T-helper 1 cell treated with Interleukin-12 subunit alpha and Interleukin-12 subunit beta and Interleukin-4 antibody, amounts not matched to agents 30 ng/mL and 1 ng/mL, for 36 hours (primary cell): ENCODE data around the gene PPP1R1B. TPM values are rescaled to one million over a fixed set of nuclear protein-coding genes. Genes with fewer than 3 reads are reported as not detected.

Experiments used
- intact Hi-C: fragments of 100-400 bp; cut with micrococcal nuclease; formaldehyde crosslinking; loops from one replicate; pipeline ENCODE4 v1.15.1; 2024
- total RNA-seq: library from RNA; stranded (reverse); gene quantifications from 2 replicates; pipeline ENCODE4 v1.2.3, GENCODE V29; 2022

The PPP1R1B gene
- total RNA-seq, 1 donor from 2014 or later, result not detected

GRCh38 chr17:39612935-39613464 is 13.8 kb upstream of the PPP1R1B start:
- intact Hi-C loops, result no loop called here

GRCh38 chr17:39614545-39615157 is 12.1 kb upstream of the PPP1R1B start:
- intact Hi-C loops, result no loop called here

- intact Hi-C loops, result no loop called here
These were observed 11.3 kb upstream of the PPP1R1B start for GRCh38 chr17:39615434-39615833.

DNA sequence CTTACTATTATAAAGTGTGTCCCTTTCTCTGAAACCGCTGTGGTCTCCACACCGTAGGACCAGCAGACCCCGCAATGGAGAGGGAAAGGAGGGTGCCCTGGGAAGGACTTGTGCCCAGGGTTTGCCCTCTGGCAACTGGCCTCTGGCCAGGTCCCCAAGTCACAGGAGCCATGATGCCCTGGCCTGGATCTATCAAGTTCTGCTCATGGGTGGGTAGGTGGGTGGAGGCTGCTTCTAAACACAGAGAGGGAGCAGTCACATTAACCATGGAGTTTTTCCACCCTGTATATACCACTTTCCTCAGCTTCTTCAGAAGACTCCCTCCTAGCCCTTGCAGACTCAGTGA is 9.7 kb upstream of the PPP1R1B start:
- intact Hi-C loops, result loop anchor here (1.0 kb wide), 1 partner anchor 342 kb away; no protein-coding TSS in a partner anchor

DNA sequence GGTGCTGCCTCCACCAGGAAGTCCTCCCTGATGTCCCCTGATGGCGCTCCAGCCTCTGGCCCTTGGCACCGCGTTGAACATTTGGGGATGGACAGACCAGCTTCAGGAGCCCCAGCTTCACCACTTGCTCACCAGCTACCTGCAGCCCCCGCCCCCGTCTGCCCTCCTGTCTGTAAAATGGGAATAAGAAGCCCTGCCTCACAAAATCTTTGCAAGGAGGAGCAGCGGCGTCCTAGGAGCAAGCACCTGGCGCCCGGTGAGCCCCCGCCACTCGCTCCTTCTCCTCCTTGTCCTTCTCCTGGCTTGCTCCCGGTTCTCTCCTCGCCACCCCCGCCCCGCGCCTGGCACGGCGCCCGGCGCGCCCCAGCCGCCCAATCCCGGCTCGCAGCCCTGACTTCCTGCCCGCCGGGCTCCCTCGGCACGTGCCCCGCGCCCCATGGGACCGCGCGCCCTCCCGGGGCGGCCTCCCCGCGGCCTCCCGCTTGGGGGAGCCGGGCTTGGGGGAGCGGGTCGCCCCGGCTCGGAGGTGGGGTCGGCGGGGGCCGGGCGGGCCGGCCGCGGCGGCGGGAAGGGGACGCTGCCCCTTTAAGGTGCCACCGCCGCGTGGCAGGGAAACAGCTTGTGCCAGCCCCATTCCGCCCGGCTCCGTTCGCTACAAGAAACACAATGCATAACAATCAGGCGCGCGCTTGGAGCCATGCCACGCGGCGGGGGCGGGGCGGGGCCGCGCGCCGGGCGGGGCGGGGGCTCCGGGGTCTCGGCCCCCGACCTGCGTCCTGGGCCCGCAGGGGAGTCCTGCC is 9.1 kb upstream of the PPP1R1B start:
- intact Hi-C loops, result loop anchor here (1.0 kb wide), 1 partner anchor 342 kb away; no protein-coding TSS in a partner anchor

- intact Hi-C loops, result no loop called here
These were observed 8.4 kb upstream of the PPP1R1B start for GRCh38 chr17:39618246-39618913.

DNA sequence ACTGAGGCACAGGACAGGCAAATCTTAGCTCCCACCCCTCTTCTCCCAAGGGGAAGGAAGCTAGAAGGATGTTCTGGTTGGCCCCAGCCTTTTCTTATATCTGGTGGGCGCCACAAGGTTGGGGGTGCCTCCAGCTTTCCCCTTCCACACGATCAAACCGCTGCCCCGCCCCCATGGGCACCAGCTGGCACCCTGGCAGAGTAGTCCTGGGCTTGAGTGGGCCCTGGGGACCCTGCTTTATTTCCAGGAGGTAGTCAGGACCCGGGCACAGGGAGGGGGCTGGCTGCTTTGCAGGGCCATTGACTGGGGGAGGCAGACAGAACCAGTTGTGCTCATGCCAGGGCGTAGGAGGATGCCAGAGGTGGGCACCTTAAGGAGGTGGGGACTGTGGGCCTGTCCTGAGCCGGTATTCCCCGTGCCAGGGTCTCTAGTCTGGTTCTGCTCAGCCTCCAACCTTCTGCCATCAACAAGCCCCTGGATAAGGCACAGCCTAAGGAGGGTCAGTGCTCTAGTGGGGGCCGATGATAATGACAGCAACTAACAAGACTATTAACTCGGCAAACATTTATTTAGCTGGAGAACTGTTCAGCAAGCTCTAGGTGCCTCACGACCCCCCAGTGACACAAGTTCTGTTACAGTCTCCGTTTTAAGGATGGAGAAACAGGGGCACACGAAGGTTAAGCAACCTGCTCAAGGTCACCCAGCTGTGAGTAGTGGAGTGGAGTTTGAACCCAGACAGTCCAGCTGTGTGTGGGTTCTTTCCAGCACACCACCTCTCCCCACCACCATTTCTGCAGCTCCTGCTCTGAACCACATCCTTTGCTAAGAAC is 7.6 kb upstream of the PPP1R1B start:
- intact Hi-C loops, result no loop called here

- intact Hi-C loops, result no loop called here
These were observed 7.0 kb upstream of the PPP1R1B start for GRCh38 chr17:39619786-39620101.

DNA sequence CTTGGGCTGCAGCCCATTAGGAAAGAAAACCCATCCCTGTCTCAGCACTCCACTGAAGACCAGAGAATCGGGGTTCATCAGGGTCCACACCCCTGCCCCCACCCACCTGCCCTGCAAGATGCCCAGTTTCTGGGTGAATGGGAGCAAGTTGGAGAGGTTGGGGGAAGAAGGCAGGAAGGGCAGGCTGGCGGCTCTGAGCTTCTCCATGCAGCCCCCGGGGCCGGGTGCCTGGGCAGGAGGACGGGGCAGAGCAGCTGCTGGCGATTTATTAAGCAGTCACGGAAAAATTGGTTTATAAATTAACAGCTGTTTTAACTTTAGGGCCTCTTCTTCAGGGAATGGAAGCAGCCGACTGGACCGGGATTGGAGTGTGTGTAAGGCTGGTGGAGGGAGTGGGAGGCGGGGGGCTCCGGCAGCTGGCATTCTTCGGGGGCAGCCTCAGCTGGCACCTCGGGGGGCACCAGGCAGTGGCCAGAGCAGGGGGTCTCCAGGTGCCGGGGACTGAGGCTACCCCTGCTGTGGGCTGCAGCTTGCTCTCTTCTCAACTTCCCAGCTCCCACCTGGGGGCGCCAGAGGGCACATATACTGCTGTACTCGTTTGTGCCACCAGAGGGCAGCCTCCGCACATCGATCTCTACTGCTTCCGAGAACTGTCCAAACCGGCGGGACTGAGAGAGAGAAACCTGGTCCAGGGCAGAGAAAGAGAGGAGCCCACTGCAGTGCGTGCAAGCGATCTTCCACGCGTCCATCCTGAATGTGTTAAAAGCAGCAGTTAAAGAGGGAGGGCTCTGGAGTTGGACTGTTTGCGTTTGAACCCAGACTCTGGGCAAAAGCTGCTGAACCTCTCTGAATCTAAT is 5.0 kb upstream of the PPP1R1B start:
- intact Hi-C loops, result loop anchor here (1.0 to 2.0 kb wide), 12 partner anchors 13 to 415 kb away; partner anchors contain the start of genes MIEN1, PNMT and PSMD3

DNA sequence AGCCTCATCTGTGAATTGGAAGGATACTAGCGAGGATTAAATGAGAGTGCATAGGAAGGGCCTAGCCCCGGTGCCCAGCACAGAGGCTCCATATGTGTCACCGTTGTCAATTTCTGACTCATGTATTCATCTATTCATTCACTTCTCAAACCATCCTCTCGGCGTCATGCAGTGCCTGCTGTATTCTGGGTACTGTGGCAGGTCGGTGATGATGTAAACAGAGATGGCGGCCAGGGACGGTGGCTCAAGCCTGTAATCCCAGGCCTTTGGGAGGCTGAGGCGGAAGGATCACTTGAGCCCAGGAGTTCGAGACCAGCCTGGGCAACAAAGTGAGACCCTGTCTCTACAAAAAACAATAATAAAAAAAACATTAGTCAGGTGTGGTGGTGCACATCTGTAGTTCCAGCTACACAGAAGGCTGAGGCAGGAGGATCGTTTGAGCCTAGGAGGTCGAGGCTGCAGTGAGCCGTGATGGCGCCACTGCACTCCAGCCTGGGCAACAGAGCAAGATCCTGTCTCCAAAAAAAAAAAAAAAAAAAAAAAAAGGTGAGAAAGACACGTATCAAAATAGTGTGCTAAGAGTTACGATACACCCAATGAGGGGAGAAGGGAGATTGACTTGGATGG is 4.3 kb upstream of the PPP1R1B start:
- intact Hi-C loops, result loop anchor here (1.0 to 2.0 kb wide), 14 partner anchors 12 to 416 kb away; partner anchors contain the start of genes MIEN1, PNMT and PSMD3

GRCh38 chr17:39623356-39623950 is 3.3 kb upstream of the PPP1R1B start:
- intact Hi-C loops, result loop anchor here (1.0 to 2.0 kb wide), 4 partner anchors 75 to 417 kb away; no protein-coding TSS in a partner anchor

GRCh38 chr17:39624313-39624712 is 2.4 kb upstream of the PPP1R1B start:
- intact Hi-C loops, result no loop called here

DNA sequence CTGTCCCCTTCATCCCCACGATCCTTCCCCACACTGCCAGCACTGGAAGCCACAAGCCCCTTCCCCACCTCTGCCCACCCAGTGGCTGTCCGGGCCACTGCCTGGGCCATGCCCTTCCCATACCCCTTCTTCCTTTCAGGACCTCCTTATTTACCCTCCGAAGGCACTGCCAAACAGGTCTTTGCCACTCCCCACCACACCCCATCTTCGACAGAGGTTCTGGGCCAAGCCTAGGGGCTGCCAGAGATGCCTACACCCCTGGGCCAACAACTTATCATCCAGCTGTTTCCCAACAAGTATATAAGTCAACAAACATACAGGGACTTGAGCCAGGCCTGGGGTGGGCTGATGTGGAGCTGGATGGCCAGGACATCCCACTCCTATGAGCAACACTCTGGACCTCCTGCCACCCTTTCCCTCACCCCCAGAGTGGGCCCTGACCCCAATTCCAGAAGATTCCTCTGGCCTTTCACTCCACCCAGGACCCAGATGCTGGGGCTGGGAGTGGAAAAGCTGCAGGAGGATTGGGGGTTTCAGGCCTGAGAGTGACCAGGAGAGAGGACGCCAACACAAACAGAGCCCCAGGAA is 1.5 kb upstream of the PPP1R1B start:
- intact Hi-C loops, result no loop called here

GRCh38 chr17:39627047-39627711 is 427 bp downstream of the PPP1R1B start:
- intact Hi-C loops, result no loop called here

DNA sequence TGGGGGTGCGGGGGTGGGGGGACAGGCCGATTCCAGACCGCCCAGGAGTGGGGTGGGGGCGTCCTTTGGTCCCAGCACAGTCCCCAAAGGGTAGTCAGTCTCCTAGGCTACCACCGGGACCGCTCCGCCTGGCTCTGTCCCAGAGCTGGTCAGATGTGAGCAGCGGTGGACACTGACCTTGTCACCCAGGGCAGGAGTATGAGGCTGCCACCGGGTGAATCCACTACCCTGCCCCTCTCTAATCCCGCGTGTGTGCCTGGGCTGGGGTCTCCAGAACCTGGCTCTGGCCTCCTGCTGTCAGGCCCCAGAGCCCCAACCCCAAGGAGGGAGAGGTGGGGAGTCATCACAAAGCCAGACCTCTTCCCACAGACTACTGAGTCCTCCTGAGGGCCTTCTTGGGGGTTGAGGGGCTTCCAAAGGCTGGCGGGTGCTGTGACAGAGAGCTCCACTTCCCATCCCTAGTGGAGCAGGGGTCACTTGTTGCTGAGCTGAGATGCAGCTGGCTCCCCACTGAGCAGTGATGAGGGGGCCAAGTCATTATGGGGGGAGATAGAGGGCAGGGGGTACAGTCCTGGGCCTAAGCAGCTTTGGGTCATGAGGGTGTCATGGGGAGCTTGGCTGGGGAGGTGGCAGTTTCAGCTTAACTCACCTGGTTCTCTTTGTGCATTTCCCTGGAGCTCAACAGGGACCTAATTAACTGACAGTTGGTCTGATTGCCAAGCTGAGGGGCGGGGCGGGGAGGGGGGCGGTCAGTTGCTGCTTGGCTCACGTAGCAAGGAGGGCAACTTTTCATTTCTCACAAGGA is 1.2 kb downstream of the PPP1R1B start:
- intact Hi-C loops, result no loop called here

DNA sequence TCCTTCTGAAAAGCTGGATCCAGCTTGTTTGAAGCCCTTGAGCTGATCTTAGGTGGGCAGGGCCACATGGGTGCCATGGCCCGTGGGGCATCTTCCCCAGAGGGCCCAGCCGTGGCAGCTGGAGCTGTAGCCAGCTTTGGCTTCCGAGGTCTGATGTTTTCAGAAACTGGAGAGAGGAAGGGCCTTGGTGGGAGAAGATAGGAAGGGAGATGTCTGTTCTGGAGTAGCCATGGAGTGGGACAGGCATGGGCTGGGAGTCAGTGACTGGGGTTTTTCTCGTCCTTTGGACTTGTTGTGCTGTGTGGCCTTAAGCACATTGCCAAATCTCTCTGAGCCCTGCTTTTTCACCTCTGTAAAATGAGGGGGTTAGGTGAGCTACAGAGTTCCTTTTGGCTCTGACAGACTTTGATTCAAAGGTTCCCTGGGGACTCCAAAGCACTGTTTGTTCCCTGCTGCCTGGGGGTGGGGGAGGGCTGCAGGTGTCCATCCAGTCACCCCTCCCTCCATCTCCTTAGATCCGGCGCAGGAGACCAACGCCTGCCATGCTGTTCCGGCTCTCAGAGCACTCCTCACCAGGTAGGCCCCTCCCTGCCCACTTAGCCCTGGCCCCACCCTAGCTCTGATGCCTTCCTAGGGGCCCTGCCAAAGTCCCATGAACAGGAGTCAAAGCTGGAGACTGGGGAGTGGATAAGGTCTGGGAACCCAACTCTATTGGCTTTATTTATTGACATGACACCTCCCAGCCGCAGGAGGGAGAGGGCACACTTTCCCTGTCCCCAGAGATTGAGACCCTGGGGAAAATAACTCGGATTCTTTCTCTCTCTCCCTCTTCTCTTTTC is 2.1 kb downstream of the PPP1R1B start:
- intact Hi-C loops, result no loop called here

DNA sequence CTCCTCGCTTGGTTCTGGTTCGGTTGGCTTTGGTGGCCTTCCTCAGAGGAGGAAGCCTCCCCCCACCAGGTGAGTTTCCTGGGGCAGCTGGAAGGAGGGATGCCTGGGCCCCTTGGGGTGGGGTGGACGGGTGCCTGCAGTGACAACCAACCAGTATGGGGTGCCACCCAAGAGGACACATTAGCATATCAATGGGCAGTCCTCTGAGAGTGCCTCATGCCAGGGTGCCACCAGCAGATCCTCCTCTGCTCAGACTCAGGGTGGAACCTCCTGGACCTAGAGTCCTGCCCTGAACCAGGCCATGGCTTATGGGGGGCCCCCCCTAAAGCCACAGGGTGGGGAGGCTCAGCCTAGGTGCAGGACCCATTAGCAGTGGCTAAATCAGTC is 2.7 kb downstream of the PPP1R1B start:
- intact Hi-C loops, result no loop called here
